Lung (tissue), 13 donors: ENCODE measurements around the gene ZMAT5. TPM values are rescaled to one million over a fixed set of nuclear protein-coding genes. Genes with fewer than 3 reads are reported as not detected.

Experiments
- ATAC-seq: fragments of 200-7000 bp; cut with Tn5 transposase; one replicate; pipeline ENCODE4 v1.9.1; 2020; ENCODE audit warnings: moderate number of reproducible peaks; ENCODE audit not compliant: insufficient read depth, low FRiP score
- DNase-seq, 3 donors: peaks; one replicate each; pipeline ENCODE4 v3.0.0-alpha.2; 2013 to 2017
- H3K27ac ChIP-seq, 2 donors: one replicate each; pipeline ENCODE4 v1.5.1; 2013; ENCODE audit warnings: mild to moderate bottlenecking in 2 of 2, moderate library complexity in 2 of 2, control low read depth in 1 of 2, inconsistent platforms in 1 of 2, low read depth in 1 of 2, low read length in 1 of 2
- H3K27me3 ChIP-seq, 3 donors: one replicate each; pipeline ENCODE4 v1.5.1; 2013; ENCODE audit warnings: low read length in 2 of 3; ENCODE audit not compliant: control insufficient read depth in 3 of 3, insufficient read depth in 3 of 3
- H3K36me3 ChIP-seq, 4 donors: one replicate each; pipeline ENCODE4 v1.5.1; 2013; ENCODE audit warnings: low read length in 4 of 4, mild to moderate bottlenecking in 1 of 4, moderate library complexity in 1 of 4; ENCODE audit not compliant: control insufficient read depth in 4 of 4, insufficient read depth in 4 of 4
- H3K4me1 ChIP-seq, 5 donors: one replicate each; pipeline ENCODE4 v1.5.1; 2013; ENCODE audit warnings: low read length in 5 of 5, mild to moderate bottlenecking in 2 of 5, moderate library complexity in 1 of 5; ENCODE audit not compliant: control insufficient read depth in 5 of 5, insufficient read depth in 5 of 5
- H3K4me3 ChIP-seq: one replicate; pipeline ENCODE4 v1.5.1; 2013; ENCODE audit warnings: mild to moderate bottlenecking, control low read depth, moderate library complexity
- H3K9ac ChIP-seq, 2 donors: one replicate each; pipeline ENCODE4 v1.5.1; 2013; ENCODE audit warnings: low read length in 2 of 2, control low read depth in 1 of 2; ENCODE audit not compliant: insufficient read depth in 1 of 2
- H3K9me3 ChIP-seq, 4 donors: one replicate each; pipeline ENCODE4 v1.5.1; 2013; ENCODE audit warnings: low read length in 3 of 4, mild to moderate bottlenecking in 1 of 4, moderate library complexity in 1 of 4; ENCODE audit not compliant: control insufficient read depth in 4 of 4, insufficient read depth in 3 of 4
- CTCF ChIP-seq: IDR thresholded peaks from 2 replicates; pipeline ENCODE4 v1.5.1; 2012; ENCODE audit warnings: mild to moderate bottlenecking; ENCODE audit errors: control extremely low read depth, extremely low read depth
- WGBS, 2 donors: extraction: QIAGEN DNeasy Blood & Tissue Kit; methylation state at CpG; one replicate each; pipeline ENCODE4 v1.1.7; 2013; 5-methylcytosine and 5-hydroxymethylcytosine counted together
- polyA plus RNA-seq, 2 donors: library from polyadenylated mRNA; stranded (reverse); fragments of 200-250 nt; gene quantifications; one replicate each; pipeline ENCODE4 v1.2.1, GENCODE V29; 2013
- small RNA-seq: library from RNA; depleted of rRNA; stranded (forward); fragments of <200 nt; gene quantifications from one replicate; pipeline ENCODE3, GENCODE V24; 2014; ENCODE audit warnings: low replicate concordance
- total RNA-seq, 2 donors: library from RNA; depleted of rRNA in 1 of 2; stranded (reverse); fragments of >200 nt in 1 of 2; gene quantifications; one replicate each; pipeline ENCODE4 v1.2.1, GENCODE V29; 2014 to 2021
- donor health status: control.
- donor health status: control.
- donor health status: Bipolar disorder and iron deficiency.
- donor health status: healthy.
- donor health status: DM: yes; HTN: yes; CAD: no.

ZMAT5 gene
- total and polyA plus RNA-seq, 4 donors, result 11.2 to 32.5 (median 25.4) TPM

GRCh38 chr22:29684244-29684643, 82.6 kb downstream of the ZMAT5 start:
- ATAC-seq (no peak), DNase-seq (no peak)
- H3K9me3 ChIP-seq, result no peaks in the 10 kb centered on the region
- TF ChIP-seq CTCF, result no peak
- 97 to 98% methylated on average over 4 of the region's 4 CpGs for WGBS, 2 donors
- no peak overlapping the region for H3K9ac ChIP-seq
- H3K27me3 ChIP-seq, result no peaks in the 10 kb centered on the region
- H3K27ac ChIP-seq, result no peak overlapping the region
- peaks cover 15 to 36% (median 25%) of the 10 kb centered on the region in 4 donors for H3K36me3 ChIP-seq
- H3K4me3 ChIP-seq, result no peak overlapping the region
- peaks cover 0 to 2% (median 0%) of the 10 kb centered on the region in 5 donors for H3K4me1 ChIP-seq

- no peak overlapping the region for H3K9ac ChIP-seq
- no peaks in the 10 kb centered on the region for H3K27me3 ChIP-seq
- no peak overlapping the region for H3K27ac ChIP-seq
- no peak overlapping the region for H3K4me3 ChIP-seq
- ATAC-seq (no peak), DNase-seq (no peak)
- TF ChIP-seq CTCF, result no peak
- H3K9me3 ChIP-seq, result no peaks in the 10 kb centered on the region
- H3K36me3 ChIP-seq, result peaks cover 22 to 42% (median 30%) of the 10 kb centered on the region in 4 donors
- 94 to 99% methylated on average over 4 of the region's 4 CpGs for WGBS, 2 donors
- no peaks in the 10 kb centered on the region for H3K4me1 ChIP-seq
Observed at GRCh38 chr22:29683536-29683935, 83.3 kb downstream of the ZMAT5 start.

Small RNA genes lying within 50 kb of the gene (small RNA-seq; reads per million reads assigned to genes)
- gene AC004882.2 (not detected), gene RF00019 (not detected)

Other genes with a start within 250 kb of the ZMAT5 start
- gene THOC5, start 213.2 kb downstream of the ZMAT5 start, total RNA-seq, result 10 to 100 TPM; 34.3 to 51.8 TPM
- gene THOC5, start 213.2 kb downstream of the ZMAT5 start, polyA plus RNA-seq, result 10 to 100 TPM; 21.0 to 21.4 TPM
- 10 to 100 TPM; 24.6 to 35.2 TPM for gene NIPSNAP1, start 185.9 kb downstream of the ZMAT5 start, total RNA-seq
- 10 to 100 TPM; 19.0 to 23.2 TPM for gene NIPSNAP1, start 185.9 kb downstream of the ZMAT5 start, polyA plus RNA-seq
- 10 to 100 TPM; 19.4 to 49.7 TPM for gene NF2, start 163.4 kb downstream of the ZMAT5 start, total RNA-seq
- gene NF2, start 163.4 kb downstream of the ZMAT5 start, polyA plus RNA-seq, result 10 to 100 TPM in 1 of 2 donors, 1 to 10 TPM in 1; 8.9 to 13.2 TPM
- gene CABP7, start 47.0 kb downstream of the ZMAT5 start, total RNA-seq, result under 1 TPM in 1 of 2 donors, not detected in 1; 0.06 TPM
- gene CABP7, start 47.0 kb downstream of the ZMAT5 start, polyA plus RNA-seq, result under 1 TPM; 0.05 to 0.12 TPM
- gene UQCR10, start 362 bp upstream of the ZMAT5 start, total RNA-seq, result 10 to 100 TPM; 67.5 to 92.4 TPM
- 100 to 1,000 TPM; 174 to 290 TPM for gene UQCR10, start 362 bp upstream of the ZMAT5 start, polyA plus RNA-seq
- gene ASCC2, start 71.3 kb upstream of the ZMAT5 start, total RNA-seq, result 10 to 100 TPM; 38.6 to 61.6 TPM
- gene ASCC2, start 71.3 kb upstream of the ZMAT5 start, polyA plus RNA-seq, result 10 to 100 TPM; 46.5 to 60.8 TPM
- 10 to 100 TPM; 50.8 to 86.0 TPM for gene MTMR3, start 116.2 kb upstream of the ZMAT5 start, total RNA-seq
- 10 to 100 TPM; 13.6 to 31.9 TPM for gene MTMR3, start 116.2 kb upstream of the ZMAT5 start, polyA plus RNA-seq